ENCODE results near the gene PRAMEF4.
"Not testable (repeated sequence)": the region's sequence is repeated elsewhere in the genome, so short reads cannot be mapped to it uniquely, and the experiment has no call there.

Gene PRAMEF4

GRCh38 chr1:12833251-12833650, 52.8 kb downstream of the PRAMEF4 start:
- not testable (repeated sequence) for H3K9ac ChIP-seq (ENCODE audit: low read depth, low read length); H3K27ac ChIP-seq (ENCODE audit: low read length); H3K36me3 ChIP-seq (ENCODE audit: insufficient read depth, low read depth, low read length); H3K4me3 ChIP-seq (ENCODE audit: low read length); H3K4me1 ChIP-seq (ENCODE audit: insufficient read depth, low read length); H3K27me3 ChIP-seq (ENCODE audit: insufficient read depth, low read length)
- peaks cover 27% of the 10 kb centered on the region for H3K9me3 ChIP-seq (ENCODE audit: insufficient read depth, low read depth, low read length)

- not testable (repeated sequence) for H3K36me3 ChIP-seq (ENCODE audit: insufficient read depth, low read depth, low read length); H3K4me3 ChIP-seq (ENCODE audit: low read length); H3K27me3 ChIP-seq (ENCODE audit: insufficient read depth, low read length); H3K9ac ChIP-seq (ENCODE audit: low read depth, low read length); H3K27ac ChIP-seq (ENCODE audit: low read length); H3K4me1 ChIP-seq (ENCODE audit: insufficient read depth, low read length)
- H3K9me3 ChIP-seq (ENCODE audit: insufficient read depth, low read depth, low read length), result peaks cover 12% of the 10 kb centered on the region
These were observed 54.7 kb downstream of the PRAMEF4 start, which contains the start of gene PRAMEF11 for GRCh38 chr1:12831310-12831709. TSS of gene PRAMEF11 (minus strand) at chr1:12831410. CDS start at chr1:12828789, 2,621 bp downstream.
